Esophagus muscularis mucosa (tissue), 3 donors: Measurements from ENCODE around the gene AGPAT4.

Source experiments
- POLR2A ChIP-seq: fragments of 450-650 bp; IDR thresholded peaks from one replicate; pipeline ENCODE4 v1.6.1; 2017; ENCODE audit warnings: antibody characterized with exemption, moderate library complexity, mild to moderate bottlenecking, low read depth
- TF ChIP-seq, protein P1 (sequence below), 3 experiments: fragments of 200-600 bp in 2 of 3; fragments of 450-650 bp in 1 of 3; sonication (generic) in 2 of 3; IDR thresholded peaks; one replicate each; pipeline ENCODE4 v1.5.1; 2017 to 2019; ENCODE audit warnings: antibody characterized with exemption in 3 of 3, mild to moderate bottlenecking in 2 of 3, moderate library complexity in 1 of 3

- TF ChIP-seq, protein P1, sequence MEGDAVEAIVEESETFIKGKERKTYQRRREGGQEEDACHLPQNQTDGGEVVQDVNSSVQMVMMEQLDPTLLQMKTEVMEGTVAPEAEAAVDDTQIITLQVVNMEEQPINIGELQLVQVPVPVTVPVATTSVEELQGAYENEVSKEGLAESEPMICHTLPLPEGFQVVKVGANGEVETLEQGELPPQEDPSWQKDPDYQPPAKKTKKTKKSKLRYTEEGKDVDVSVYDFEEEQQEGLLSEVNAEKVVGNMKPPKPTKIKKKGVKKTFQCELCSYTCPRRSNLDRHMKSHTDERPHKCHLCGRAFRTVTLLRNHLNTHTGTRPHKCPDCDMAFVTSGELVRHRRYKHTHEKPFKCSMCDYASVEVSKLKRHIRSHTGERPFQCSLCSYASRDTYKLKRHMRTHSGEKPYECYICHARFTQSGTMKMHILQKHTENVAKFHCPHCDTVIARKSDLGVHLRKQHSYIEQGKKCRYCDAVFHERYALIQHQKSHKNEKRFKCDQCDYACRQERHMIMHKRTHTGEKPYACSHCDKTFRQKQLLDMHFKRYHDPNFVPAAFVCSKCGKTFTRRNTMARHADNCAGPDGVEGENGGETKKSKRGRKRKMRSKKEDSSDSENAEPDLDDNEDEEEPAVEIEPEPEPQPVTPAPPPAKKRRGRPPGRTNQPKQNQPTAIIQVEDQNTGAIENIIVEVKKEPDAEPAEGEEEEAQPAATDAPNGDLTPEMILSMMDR (IDR thresholded peaks at IDR 0.05): no peak
- no peak for TF ChIP-seq POLR2A
These were observed 143.3 kb downstream of the AGPAT4 start for GRCh38 chr6:161130541-161130940.
